VCaP (cell line): Measurements from ENCODE around the gene SLC26A6.

ENCODE experiments used
- H3K27ac ChIP-seq: fragments of 450-650 bp; 2 replicates; pipeline ENCODE4 v1.5.1; 2017
- TF ChIP-seq, protein P1 (sequence below): fragments of 450-650 bp; conservative IDR thresholded peaks from 2 replicates; pipeline ENCODE4 v1.5.1; 2017; ENCODE audit warnings: mild to moderate bottlenecking, moderate library complexity

Gene SLC26A6

GRCh38 chr3:48588230-48588629 is 47.0 kb downstream of the SLC26A6 start:
- no peak overlapping the region for H3K27ac ChIP-seq
- TF ChIP-seq, protein P1, sequence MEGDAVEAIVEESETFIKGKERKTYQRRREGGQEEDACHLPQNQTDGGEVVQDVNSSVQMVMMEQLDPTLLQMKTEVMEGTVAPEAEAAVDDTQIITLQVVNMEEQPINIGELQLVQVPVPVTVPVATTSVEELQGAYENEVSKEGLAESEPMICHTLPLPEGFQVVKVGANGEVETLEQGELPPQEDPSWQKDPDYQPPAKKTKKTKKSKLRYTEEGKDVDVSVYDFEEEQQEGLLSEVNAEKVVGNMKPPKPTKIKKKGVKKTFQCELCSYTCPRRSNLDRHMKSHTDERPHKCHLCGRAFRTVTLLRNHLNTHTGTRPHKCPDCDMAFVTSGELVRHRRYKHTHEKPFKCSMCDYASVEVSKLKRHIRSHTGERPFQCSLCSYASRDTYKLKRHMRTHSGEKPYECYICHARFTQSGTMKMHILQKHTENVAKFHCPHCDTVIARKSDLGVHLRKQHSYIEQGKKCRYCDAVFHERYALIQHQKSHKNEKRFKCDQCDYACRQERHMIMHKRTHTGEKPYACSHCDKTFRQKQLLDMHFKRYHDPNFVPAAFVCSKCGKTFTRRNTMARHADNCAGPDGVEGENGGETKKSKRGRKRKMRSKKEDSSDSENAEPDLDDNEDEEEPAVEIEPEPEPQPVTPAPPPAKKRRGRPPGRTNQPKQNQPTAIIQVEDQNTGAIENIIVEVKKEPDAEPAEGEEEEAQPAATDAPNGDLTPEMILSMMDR = no peak

- no peak overlapping the region for H3K27ac ChIP-seq
- TF ChIP-seq, protein P1 = no peak
Observed at GRCh38 chr3:48587686-48588085, 47.6 kb downstream of the SLC26A6 start.

DNA sequence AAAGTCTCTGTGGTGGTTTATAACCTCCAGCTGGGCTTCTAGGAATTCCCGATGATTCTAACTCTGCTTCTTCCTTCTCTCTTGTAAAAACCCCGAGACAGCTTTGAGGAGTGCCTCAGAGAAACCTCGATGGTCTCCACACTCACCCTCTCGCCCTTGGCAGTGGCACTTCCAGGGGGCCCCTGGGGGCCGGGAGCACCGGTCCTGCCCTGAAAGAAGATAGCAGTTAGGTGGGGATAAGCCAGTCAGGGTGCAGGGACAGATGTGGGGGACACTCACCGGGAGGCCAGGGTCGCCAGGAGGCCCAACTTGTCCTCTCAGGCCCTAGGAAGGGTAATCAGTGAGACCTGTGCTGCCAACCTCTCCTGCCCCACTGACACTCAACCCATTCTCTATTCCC is 49.9 kb downstream of the SLC26A6 start:
- H3K27ac ChIP-seq = no peak overlapping the region
- TF ChIP-seq, protein P1 = no peak

DNA sequence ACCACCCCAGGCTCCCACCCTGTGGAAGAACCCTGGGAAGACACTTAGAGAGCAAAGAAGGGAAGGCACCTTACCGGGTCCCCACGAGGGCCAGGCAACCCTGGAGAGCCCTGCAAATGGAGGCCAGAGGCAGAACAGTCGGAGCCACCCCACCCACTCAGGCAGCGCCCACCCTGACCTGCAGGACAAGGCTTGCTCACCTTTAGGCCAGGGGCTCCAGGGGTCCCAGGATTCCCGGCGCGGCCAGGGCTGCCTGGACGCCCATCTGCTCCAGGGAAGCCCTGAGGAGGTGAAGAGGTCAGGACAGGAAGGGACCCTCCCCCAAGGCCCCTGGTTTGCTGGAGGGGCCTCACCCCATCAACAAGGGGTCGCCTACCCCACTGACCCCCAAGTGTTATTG is 50.4 kb downstream of the SLC26A6 start:
- TF ChIP-seq, protein P1 = no peak
- H3K27ac ChIP-seq = no peak overlapping the region

- TF ChIP-seq, protein P1 = no peak
- no peak overlapping the region for H3K27ac ChIP-seq
Observed at GRCh38 chr3:48581621-48582481, 53.4 kb downstream of the SLC26A6 start.

DNA sequence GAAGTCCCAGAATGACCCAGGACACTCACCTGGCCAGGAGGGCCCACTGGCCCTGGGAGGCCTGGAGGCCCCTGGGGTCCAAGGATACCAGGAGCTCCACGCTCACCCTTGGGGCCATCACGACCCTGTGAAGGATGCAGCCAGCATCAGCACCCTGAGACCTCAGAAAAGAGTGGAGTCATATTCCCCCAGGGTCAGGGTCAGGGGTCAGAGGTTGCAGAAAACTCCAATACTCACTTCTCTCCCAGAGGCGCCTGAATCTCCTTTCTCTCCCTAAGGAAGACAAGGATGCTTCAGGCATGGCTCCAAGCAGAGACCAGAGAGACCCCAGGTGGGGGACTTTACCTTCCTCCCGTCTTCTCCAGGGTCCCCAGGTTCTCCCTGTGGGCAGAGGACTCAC is 58.6 kb downstream of the SLC26A6 start:
- no peak overlapping the region for H3K27ac ChIP-seq
- TF ChIP-seq, protein P1 = no peak
